HG03521 (cell line): ENCODE results near the gene SPG7.
"Not testable (repeated sequence)": the region's sequence is repeated elsewhere in the genome, so short reads cannot be mapped to it uniquely, and the experiment has no call there.

Source experiments
- ATAC-seq: cut with Tn5 transposase; IDR thresholded peaks from one replicate; pipeline ENCODE4 v1.9.1; 2021; ENCODE audit warnings: mild to moderate bottlenecking, moderate library complexity; ENCODE audit not compliant: unreplicated experiment

SPG7 gene

GRCh38 chr16:89561142-89561883 lies 53.1 kb downstream of the SPG7 start:
- no peak for ATAC-seq

- ATAC-seq: no peak
Observed at GRCh38 chr16:89561884-89562599, 53.8 kb downstream of the SPG7 start.

DNA sequence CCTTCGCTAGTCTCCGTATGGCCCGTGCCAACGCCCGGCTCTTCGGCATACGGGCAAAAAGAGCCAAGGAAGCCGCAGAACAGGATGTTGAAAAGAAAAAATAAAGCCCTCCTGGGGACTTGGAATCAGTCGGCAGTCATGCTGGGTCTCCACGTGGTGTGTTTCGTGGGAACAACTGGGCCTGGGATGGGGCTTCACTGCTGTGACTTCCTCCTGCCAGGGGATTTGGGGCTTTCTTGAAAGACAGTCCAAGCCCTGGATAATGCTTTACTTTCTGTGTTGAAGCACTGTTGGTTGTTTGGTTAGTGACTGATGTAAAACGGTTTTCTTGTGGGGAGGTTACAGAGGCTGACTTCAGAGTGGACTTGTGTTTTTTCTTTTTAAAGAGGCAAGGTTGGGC lies 54.7 kb downstream of the SPG7 start:
- no peak for ATAC-seq

- no peak for ATAC-seq
Observed at GRCh38 chr16:89563639-89564392, 55.6 kb downstream of the SPG7 start.

DNA sequence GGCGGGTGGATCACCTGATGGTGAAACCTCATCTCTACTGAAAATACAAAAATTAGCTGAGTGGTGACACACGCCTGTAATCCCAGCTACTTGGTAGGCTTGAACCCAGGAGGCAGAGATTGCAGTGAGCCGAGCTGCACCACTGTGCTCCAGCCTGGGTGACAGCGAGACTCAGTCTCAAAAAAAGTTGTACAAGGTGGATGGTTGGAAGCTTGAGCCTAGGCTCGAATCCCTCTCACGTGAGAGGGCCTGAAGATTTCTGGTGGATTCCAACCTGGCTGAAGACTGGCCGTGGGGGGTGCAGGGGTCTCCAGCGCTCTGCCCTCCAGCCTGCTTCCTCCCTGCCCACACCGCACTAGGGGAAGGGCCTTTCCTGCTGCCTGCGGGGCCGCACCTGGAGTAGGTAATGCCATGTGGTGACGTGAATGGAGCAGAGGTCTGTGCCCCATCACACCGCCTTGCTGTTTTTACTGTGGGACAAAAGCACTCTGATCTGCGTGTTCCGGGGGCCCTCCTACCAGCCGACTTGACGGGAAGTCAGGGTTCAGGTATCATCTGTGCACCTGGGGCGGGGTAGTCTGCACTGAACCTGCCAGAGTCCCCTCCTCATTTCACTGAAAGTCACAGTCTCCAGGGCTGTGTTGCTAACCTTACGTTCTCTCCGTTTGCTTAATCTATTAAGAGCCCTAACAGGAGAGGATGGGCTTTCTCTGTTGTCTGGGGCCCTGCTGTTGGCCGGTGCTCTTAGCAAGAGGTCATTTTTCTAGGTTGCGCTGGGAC lies 56.5 kb downstream of the SPG7 start:
- no peak for ATAC-seq

GRCh38 chr16:89565256-89565505 lies 57.0 kb downstream of the SPG7 start:
- ATAC-seq: no peak

- ATAC-seq: no peak
Observed at GRCh38 chr16:89565506-89566372, 57.5 kb downstream of the SPG7 start.

DNA sequence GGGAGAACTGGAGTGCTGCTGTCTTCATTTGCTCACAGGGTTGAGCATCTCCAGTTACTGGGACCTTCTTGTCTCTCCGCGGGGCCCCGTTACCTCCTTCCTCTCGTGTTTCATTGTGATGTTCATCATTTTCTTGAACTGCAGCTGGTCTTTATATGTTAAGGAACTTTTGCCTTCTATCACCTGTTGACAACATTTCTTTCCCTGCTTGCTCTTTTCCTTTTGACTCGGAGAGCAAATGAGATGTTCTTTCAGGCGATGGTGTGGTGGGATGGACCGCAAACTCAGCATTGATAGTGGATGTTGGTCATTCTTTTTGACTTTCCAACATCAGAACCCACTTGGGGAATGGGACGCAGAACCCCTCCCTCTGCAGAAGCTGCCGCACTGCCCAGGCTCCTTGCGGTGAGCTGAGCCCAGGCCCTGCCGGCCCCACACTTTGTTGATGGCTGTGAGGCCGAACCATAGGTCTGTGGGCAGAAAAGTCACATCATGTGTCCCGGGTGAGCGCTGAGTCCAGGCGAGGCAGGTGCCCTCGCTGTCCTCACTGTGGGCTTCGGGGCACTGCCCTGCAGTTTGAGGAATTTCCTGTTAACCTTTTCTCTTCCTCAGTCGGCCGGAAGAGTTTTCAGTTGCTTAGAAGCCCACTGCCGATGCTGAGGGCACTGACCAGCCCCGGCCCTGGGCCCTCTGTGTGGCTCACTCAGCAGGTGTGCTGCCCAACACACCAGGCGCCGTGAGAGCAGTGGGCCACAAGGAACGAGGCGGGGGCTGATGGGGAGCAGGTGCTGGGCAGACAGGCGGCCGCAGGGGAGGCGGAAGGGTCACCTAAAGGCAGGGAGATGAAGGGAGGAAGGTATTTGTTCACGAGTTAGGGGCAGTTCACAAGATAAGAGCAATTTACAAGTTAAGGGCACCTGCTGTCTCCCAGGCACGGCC lies 59.7 kb downstream of the SPG7 start:
- no peak for ATAC-seq

GRCh38 chr16:89569506-89570341 lies 61.5 kb downstream of the SPG7 start:
- no peak for ATAC-seq

DNA sequence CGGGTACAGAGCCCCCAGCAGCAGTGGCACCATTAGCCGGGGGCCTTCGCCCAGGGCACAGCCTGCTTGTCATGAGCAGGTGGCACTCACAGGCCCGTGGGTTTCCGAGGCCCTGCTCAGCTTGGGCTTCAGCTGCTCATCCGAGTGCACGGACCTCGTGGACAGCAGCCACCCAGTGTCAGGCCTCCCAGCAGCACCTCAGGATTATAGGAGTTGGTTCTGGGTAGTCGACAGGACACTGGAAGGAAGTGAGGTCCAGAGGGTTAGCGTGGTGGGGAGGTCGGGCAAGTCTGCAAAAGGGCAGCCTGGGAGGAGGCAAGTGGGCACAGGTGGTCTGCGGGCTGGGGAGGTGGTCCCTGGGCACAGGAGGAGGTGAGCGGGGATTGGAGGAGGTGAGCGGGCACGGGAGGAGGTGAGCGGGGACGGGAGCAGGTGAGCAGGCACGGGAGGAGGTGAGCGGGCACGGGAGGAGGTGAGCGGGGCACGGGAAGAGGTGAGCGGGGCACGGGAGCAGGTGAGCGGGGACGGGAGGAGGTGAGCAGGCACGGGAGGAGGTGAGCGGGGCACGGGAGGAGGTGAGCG lies 62.2 kb downstream of the SPG7 start:
- ATAC-seq: no peak

DNA sequence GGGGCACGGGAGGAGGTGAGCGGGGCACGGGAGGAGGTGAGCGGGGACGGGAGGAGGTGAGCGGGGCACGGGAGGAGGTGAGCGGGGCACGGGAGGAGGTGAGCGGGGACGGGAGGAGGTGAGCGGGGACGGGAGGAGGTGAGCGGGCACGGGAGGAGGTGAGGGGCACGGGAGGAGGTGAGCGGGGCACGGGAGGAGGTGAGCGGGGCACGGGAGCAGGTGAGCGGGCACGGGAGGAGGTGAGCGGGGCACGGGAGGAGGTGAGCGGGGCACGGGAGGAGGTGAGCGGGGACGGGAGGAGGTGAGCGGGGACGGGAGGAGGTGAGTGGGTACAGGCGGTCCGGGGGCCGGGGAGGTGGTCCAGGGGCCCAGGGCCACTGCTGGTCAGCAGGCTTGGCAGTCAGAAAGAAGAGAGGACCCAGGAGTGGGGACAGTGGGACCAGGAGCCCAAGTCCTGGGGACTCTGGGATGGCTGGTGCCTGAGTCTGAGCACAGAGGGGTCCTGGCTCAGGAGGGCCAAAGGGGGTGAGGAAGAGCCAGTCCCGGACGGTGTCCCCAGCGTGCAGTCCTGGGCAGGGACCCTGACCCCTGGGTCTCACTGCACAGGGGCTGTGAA lies 62.9 kb downstream of the SPG7 start:
- not testable (repeated sequence) for ATAC-seq

GRCh38 chr16:89571636-89572035 lies 63.4 kb downstream of the SPG7 start:
- no peak for ATAC-seq

DNA sequence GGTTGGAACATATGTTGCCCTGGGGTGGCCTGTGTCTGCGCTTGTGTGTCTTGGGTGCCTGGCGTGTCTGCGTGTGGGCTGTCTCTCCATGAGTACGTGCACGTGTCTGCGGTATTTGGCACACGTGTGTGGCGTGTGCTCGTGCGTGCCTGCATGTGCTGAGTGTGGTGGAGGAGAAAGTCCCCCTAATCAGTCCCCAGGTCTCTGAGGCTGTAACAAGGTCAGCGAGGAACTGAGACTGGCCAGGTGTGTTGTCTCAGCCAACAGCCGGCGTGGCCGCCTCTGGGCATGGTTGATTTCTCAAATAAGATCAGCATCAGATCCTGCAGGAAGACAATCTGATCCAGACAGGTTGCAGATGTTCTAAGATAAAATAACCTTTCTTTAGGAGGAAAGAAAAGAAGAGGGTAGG lies 63.9 kb downstream of the SPG7 start:
- ATAC-seq: no peak

- no peak for ATAC-seq
Observed at GRCh38 chr16:89572485-89573205, 64.4 kb downstream of the SPG7 start.

- no peak for ATAC-seq
Observed at GRCh38 chr16:89573826-89574680, 65.8 kb downstream of the SPG7 start.

DNA sequence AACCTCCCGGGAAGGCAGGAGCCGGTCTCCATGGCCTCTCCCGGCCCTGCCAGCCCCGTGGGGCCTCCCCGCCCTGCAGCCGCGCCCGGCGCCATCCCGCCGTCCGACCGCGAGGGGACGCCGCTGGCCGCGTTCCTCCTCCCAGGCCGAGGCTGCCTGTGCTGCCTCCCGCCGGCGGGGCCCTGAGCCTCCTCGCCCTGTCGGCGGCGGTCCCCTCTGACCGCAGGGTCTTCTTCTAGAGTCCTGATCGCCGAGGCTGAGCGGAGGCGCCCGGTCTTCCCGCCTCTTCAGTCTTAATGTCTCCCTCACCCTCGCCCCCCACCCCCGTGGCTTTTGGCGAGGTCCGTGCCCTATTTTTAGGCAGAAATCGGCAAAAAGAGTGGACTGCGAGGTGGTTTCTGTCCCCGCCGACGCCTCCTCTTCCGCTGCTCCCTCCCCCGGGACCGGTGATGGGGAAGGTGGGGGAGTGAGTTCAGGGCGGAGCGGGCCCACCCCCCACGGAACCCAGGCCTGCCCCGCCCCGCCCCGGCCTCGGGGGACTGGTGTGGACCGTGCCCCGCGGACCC lies 66.6 kb downstream of the SPG7 start:
- no peak for ATAC-seq
